K562 (cell line): ENCODE results near the gene RABGAP1L. TPM values are rescaled to one million over a fixed set of nuclear protein-coding genes. Genes with fewer than 3 reads are reported as not detected.
A peak's percentile ranks its signal among the peaks of the same experiment; 100 is the strongest.

ENCODE experiments used
- BCLAF1 ChIP-seq, 2 experiments: fragments of 450-650 bp in 1 of 2; IDR thresholded peaks; 2 replicates each; pipeline ENCODE4 v1.6.1; 2011 to 2017; ENCODE audit warnings: low read depth in 2 of 2, antibody characterized with exemption in 1 of 2, borderline replicate concordance in 1 of 2, low read length in 1 of 2, mild to moderate bottlenecking in 1 of 2, mixed read lengths in 1 of 2; ENCODE audit not compliant: control insufficient read depth in 1 of 2
- COPS2 ChIP-seq: fragments of 450-650 bp; conservative IDR thresholded peaks from 2 replicates; pipeline ENCODE4 v1.6.1; 2016; ENCODE audit warnings: mild to moderate bottlenecking, moderate library complexity
- CTCFL ChIP-seq: IDR thresholded peaks from 2 replicates; pipeline ENCODE4 v1.6.1; 2011; ENCODE audit warnings: borderline replicate concordance, low read depth, mild to moderate bottlenecking, moderate library complexity, low read length; ENCODE audit not compliant: insufficient read depth, poor library complexity, severe bottlenecking
- HDAC2 ChIP-seq: fragments of 450-650 bp; IDR thresholded peaks from 2 replicates; pipeline ENCODE4 v1.6.1; 2016; ENCODE audit warnings: mild to moderate bottlenecking
- KLF10 ChIP-seq: fragments of 250-450 bp; sonication (Bioruptor Pico); IDR thresholded peaks from 2 replicates; pipeline ENCODE4 v1.6.1; 2021; ENCODE audit warnings: matching md5 sums
- RB1 ChIP-seq: fragments of 450-650 bp; IDR thresholded peaks from 2 replicates; pipeline ENCODE4 v1.6.1; 2017; ENCODE audit warnings: low read depth, mild to moderate bottlenecking
- RBFOX2 ChIP-seq: fragments of 200-400 bp; formaldehyde crosslinking; IDR thresholded peaks from 2 replicates; pipeline ENCODE4 v1.6.1; 2017; ENCODE audit warnings: low read depth, mild to moderate bottlenecking, low read length, moderate library complexity
- RBM25 ChIP-seq: fragments of 200-400 bp; formaldehyde crosslinking; IDR thresholded peaks from 2 replicates; pipeline ENCODE4 v1.6.1; 2018; ENCODE audit warnings: low read length, low read depth, moderate library complexity; ENCODE audit not compliant: severe bottlenecking
- YY1 ChIP-seq, 3 experiments: IDR thresholded peaks; 2 replicates each; pipeline ENCODE4 v1.6.1; 2011; ENCODE audit warnings: low read length in 2 of 3, mild to moderate bottlenecking in 2 of 3, moderate library complexity in 2 of 3, borderline replicate concordance in 1 of 3, control low read depth in 1 of 3, low read depth in 1 of 3; ENCODE audit not compliant: insufficient read depth in 3 of 3, insufficient replicate concordance in 2 of 3, control insufficient read depth in 1 of 3, insufficient read length in 1 of 3; ENCODE audit errors: extremely low read depth in 1 of 3
- ZBTB40 ChIP-seq, 2 experiments: fragments of 450-650 bp in 1 of 2; sonication (generic) in 1 of 2; formaldehyde crosslinking in 1 of 2; IDR thresholded peaks; 2 replicates each; pipeline versions ENCODE4 v1.7.1 to v1.9.0; 2016 to 2022; ENCODE audit warnings: inconsistent platforms in 1 of 2, mild to moderate bottlenecking in 1 of 2, missing genetic modification reagents in 1 of 2
- ZNF140 ChIP-seq: fragments of 250-450 bp; sonication (Bioruptor Pico); IDR thresholded peaks from 2 replicates; pipeline ENCODE4 v1.8.0; 2021; ENCODE audit warnings: moderate library complexity, mild to moderate bottlenecking, inconsistent platforms
- polyA plus RNA-seq, 8 experiments: library from polyadenylated mRNA; depleted of rRNA in 4 of 8; stranded (reverse) in 5 of 8; unstranded in 3 of 8; fragments of >200 nt; fragmentation: Nextera tagmentation in 2 of 8; fragmentation: Illumina TruSeq in 1 of 8; extraction: Ambion mirVana in 2 of 8; extraction: Trizol in 1 of 8; gene quantifications; 2 replicates each; pipeline versions ENCODE4 v1.2.1 to v1.2.3, GENCODE V29; 2011 to 2014; ENCODE audit warnings: inconsistent platforms in 1 of 8, missing spikeins in 1 of 8
- total RNA-seq, 7 experiments: library from RNA; depleted of rRNA in 6 of 7; stranded (reverse); fragments of >200 nt in 6 of 7; fragmentation: Illumina TruSeq in 2 of 7; extraction: Trizol in 2 of 7; gene quantifications; 2 replicates each; pipeline versions ENCODE4 v1.2.1 to v1.2.3, GENCODE V29; 2011 to 2021; ENCODE audit warnings: low replicate concordance in 1 of 7

RABGAP1L gene
- total and polyA plus RNA-seq, 9 of the 15 experiments (the other 6 are each of a cell fraction or from before 2014, with no cell fraction given): 16.5 to 44.9 (median 26.7) TPM

- TF ChIP-seq ZBTB40 (IDR thresholded peaks at IDR 0.05) (peak; percentile 65; the same call in 1 of the 2 replicates), ZBTB40 (CRISPR knock-in tag; IDR thresholded peaks at IDR 0.05) (no peak), YY1 (IDR thresholded peaks at IDR 0.05; ENCODE audit: borderline replicate concordance in 1 of 3, control insufficient read depth in 1 of 3, extremely low read depth in 1 of 3, insufficient read depth in 3 of 3, insufficient read length in 1 of 3, insufficient replicate concordance in 2 of 3, low read depth in 1 of 3, low read length in 2 of 3) (peak in 1 of 3 experiments; percentile 24), BCLAF1 (IDR thresholded peaks at IDR 0.05; ENCODE audit: borderline replicate concordance in 1 of 2, control insufficient read depth in 1 of 2, low read depth in 2 of 2, low read length in 1 of 2) (no peak), CTCFL (no peak), HDAC2 (0 out of 2 replicates have a peak, but pooled peaks have one; percentile 55), ZNF140 (CRISPR knock-in tag) (no peak), KLF10 (CRISPR knock-in tag) (no peak), COPS2 (no peak), RBM25 (peak; percentile 82), RB1 (no peak), RBFOX2 (peak; percentile 45)
Measured at GRCh38 chr1:174204697-174205308, 45.5 kb downstream of the RABGAP1L start (continued).
